ENCODE data around the gene PRSS27.

- TF ChIP-seq CTCF (conservative IDR thresholded peaks at IDR 0.05; ENCODE audit: low read depth, low read length) = no peak
- no peak for TF ChIP-seq SMC3 (IDR thresholded peaks at IDR 0.05; ENCODE audit: low read depth, low read length)
- TF ChIP-seq RFX5 (IDR thresholded peaks at IDR 0.05; ENCODE audit: low read depth, low read length) = no peak
- TF ChIP-seq POLR2A (IDR thresholded peaks at IDR 0.05; ENCODE audit: low read depth, low read length) = no peak
- no peak for TF ChIP-seq CEBPB (IDR thresholded peaks at IDR 0.05; ENCODE audit: low read depth, low read length)
- no peak for TF ChIP-seq RAD21 (IDR thresholded peaks at IDR 0.05; ENCODE audit: low read length)
- TF ChIP-seq ELK1 (IDR thresholded peaks at IDR 0.05; ENCODE audit: borderline replicate concordance, low read depth, low read length) = no peak
- no peak for TF ChIP-seq NFE2L2 (IDR thresholded peaks at IDR 0.05; ENCODE audit: low read depth, low read length)
- no peak for TF ChIP-seq MXI1 (IDR thresholded peaks at IDR 0.05; ENCODE audit: borderline replicate concordance, low read depth, low read length)
- no peak for TF ChIP-seq RCOR1 (IDR thresholded peaks at IDR 0.05; ENCODE audit: insufficient replicate concordance, low read length)
Observed at GRCh38 chr16:2766430-2767139, 46.6 kb upstream of the PRSS27 start.
